HEK293 (cell line): Measurements from ENCODE around the gene GAK.

Experiments used
- CTCF ChIA-PET: fragments of 350-600 bp; formaldehyde crosslinking; extraction: SDS; loops from one replicate; lab custom pipeline; 2021; ENCODE audit warnings: antibody characterized with exemption; lab: Yijun Ruan, JAX
- POLR2A ChIA-PET: fragments of 300-600 bp; formaldehyde crosslinking; extraction: SDS; loops from one replicate; lab custom pipeline; 2020; ENCODE audit warnings: antibody characterized with exemption, inconsistent platforms; lab: Yijun Ruan, JAX
- H3K27ac ChIP-seq: fragments of 200-500 bp; sonication (Bioruptor generic); 2 replicates; pipeline ENCODE4 v1.5.1; 2014; ENCODE audit warnings: low read depth, low read length, control low read depth, inconsistent platforms; ENCODE audit errors: extremely low read depth
- H3K36me3 ChIP-seq, 2 experiments: fragments of 200-500 bp in 1 of 2; sonication (Bioruptor generic) in 1 of 2; 1 replicate in 1 of 2; 2 replicates in 1 of 2; pipeline ENCODE4 v1.5.1; 2014 to 2017; ENCODE audit warnings: inconsistent platforms in 2 of 2, low read length in 2 of 2; ENCODE audit not compliant: control insufficient read depth in 2 of 2, insufficient read depth in 1 of 2
- H3K4me1 ChIP-seq: fragments of 200-500 bp; sonication (Bioruptor generic); 2 replicates; pipeline ENCODE4 v1.5.1; 2014; ENCODE audit warnings: mild to moderate bottlenecking, low read length, inconsistent platforms; ENCODE audit not compliant: control insufficient read depth, insufficient read depth
- H3K4me3 ChIP-seq: 2 replicates; pipeline ENCODE4 v1.5.1; 2011; ENCODE audit warnings: low read depth, mild to moderate bottlenecking, control low read depth, low read length, moderate library complexity
- H3K9me3 ChIP-seq: fragments of 200-500 bp; sonication (Bioruptor generic); 2 replicates; pipeline ENCODE4 v1.5.1; 2014; ENCODE audit warnings: low read depth, low read length, inconsistent platforms; ENCODE audit not compliant: control insufficient read depth, insufficient read depth
- FEZF1 ChIP-seq: fragments of 450-650 bp; formaldehyde crosslinking; IDR thresholded peaks from 2 replicates; pipeline ENCODE4 v1.5.1; 2016; ENCODE audit warnings: missing biosample characterization, missing genetic modification characterization
- HOXA7 ChIP-seq: sonication (generic); formaldehyde crosslinking; IDR thresholded peaks from 2 replicates; pipeline ENCODE4 v1.8.1; 2022; ENCODE audit warnings: missing genetic modification reagents, borderline replicate concordance
- KLF16 ChIP-seq: fragments of 450-650 bp; formaldehyde crosslinking; IDR thresholded peaks from 2 replicates; pipeline ENCODE4 v1.5.1; 2017; ENCODE audit warnings: missing biosample characterization, missing genetic modification characterization
- KLF9 ChIP-seq: fragments of 450-650 bp; formaldehyde crosslinking; IDR thresholded peaks from 2 replicates; pipeline ENCODE4 v1.5.1; 2016; ENCODE audit warnings: missing biosample characterization, missing genetic modification characterization, low read depth
- ZBTB17 ChIP-seq: fragments of 450-650 bp; formaldehyde crosslinking; IDR thresholded peaks from 2 replicates; pipeline ENCODE4 v1.5.1; 2016; ENCODE audit warnings: missing biosample characterization, missing genetic modification characterization
- ZBTB20 ChIP-seq: fragments of 450-650 bp; formaldehyde crosslinking; IDR thresholded peaks from 2 replicates; pipeline ENCODE4 v1.5.1; 2016; ENCODE audit warnings: missing biosample characterization, missing genetic modification characterization
- ZNF112 ChIP-seq: fragments of 450-650 bp; formaldehyde crosslinking; IDR thresholded peaks from 2 replicates; pipeline ENCODE4 v1.5.0; 2017; ENCODE audit warnings: missing biosample characterization, missing genetic modification characterization
- ZNF16 ChIP-seq: fragments of 450-650 bp; formaldehyde crosslinking; IDR thresholded peaks from 2 replicates; pipeline ENCODE4 v1.5.1; 2016; ENCODE audit warnings: low read depth, missing biosample characterization, missing genetic modification characterization
- ZNF19 ChIP-seq: fragments of 450-650 bp; formaldehyde crosslinking; IDR thresholded peaks from 2 replicates; pipeline ENCODE4; 2016; ENCODE audit warnings: missing biosample characterization, missing genetic modification characterization, low read depth
- ZNF302 ChIP-seq: fragments of 450-650 bp; formaldehyde crosslinking; IDR thresholded peaks from 2 replicates; pipeline ENCODE4 v1.5.1; 2016; ENCODE audit warnings: missing biosample characterization, missing genetic modification characterization, low read depth
- ZNF37A ChIP-seq: fragments of 450-650 bp; IDR thresholded peaks from 2 replicates; pipeline ENCODE4 v1.5.1; 2018; ENCODE audit warnings: missing biosample characterization, missing genetic modification characterization
- ZNF391 ChIP-seq: fragments of 450-650 bp; formaldehyde crosslinking; IDR thresholded peaks from 2 replicates; pipeline ENCODE4 v1.5.1; 2016; ENCODE audit warnings: low read depth, missing biosample characterization, missing genetic modification characterization, borderline replicate concordance
- ZNF433 ChIP-seq: fragments of 450-650 bp; formaldehyde crosslinking; IDR thresholded peaks from 2 replicates; pipeline ENCODE4 v1.5.1; 2016; ENCODE audit warnings: missing biosample characterization, missing genetic modification characterization, low read depth
- ZNF596 ChIP-seq: fragments of 450-650 bp; IDR thresholded peaks from 2 replicates; pipeline ENCODE4 v1.5.0; 2018; ENCODE audit warnings: missing biosample characterization, mild to moderate bottlenecking, missing genetic modification characterization, moderate library complexity
- ZNF785 ChIP-seq: fragments of 450-650 bp; formaldehyde crosslinking; IDR thresholded peaks from 2 replicates; pipeline ENCODE4 v1.5.1; 2016; ENCODE audit warnings: missing biosample characterization, missing genetic modification characterization
- ZNF792 ChIP-seq: fragments of 450-650 bp; formaldehyde crosslinking; IDR thresholded peaks from 2 replicates; pipeline ENCODE4 v1.5.1; 2016; ENCODE audit warnings: missing biosample characterization, missing genetic modification characterization
- ZNF843 ChIP-seq: fragments of 450-650 bp; formaldehyde crosslinking; IDR thresholded peaks from 2 replicates; pipeline ENCODE4 v1.5.1; 2016; ENCODE audit warnings: missing biosample characterization, missing genetic modification characterization
- TF ChIP-seq, protein P1 (sequence below): fragments of 450-650 bp; IDR thresholded peaks from 2 replicates; pipeline ENCODE4 v1.5.1; 2018; ENCODE audit warnings: missing biosample characterization, missing genetic modification characterization
- TF ChIP-seq, protein P2 (sequence below): fragments of 450-650 bp; formaldehyde crosslinking; IDR thresholded peaks from 2 replicates; pipeline ENCODE4 v1.5.1; 2016; ENCODE audit warnings: missing biosample characterization, missing genetic modification characterization
- TF ChIP-seq, protein P3 (sequence below): fragments of 450-650 bp; formaldehyde crosslinking; IDR thresholded peaks from 2 replicates; pipeline ENCODE4 v1.5.1; 2017; ENCODE audit warnings: missing biosample characterization, missing genetic modification characterization
- TF ChIP-seq, protein P4 (sequence below): fragments of 450-650 bp; formaldehyde crosslinking; IDR thresholded peaks from 2 replicates; pipeline ENCODE4 v1.5.1; 2016; ENCODE audit warnings: missing biosample characterization, missing genetic modification characterization
- TF ChIP-seq, protein P5 (sequence below): fragments of 450-650 bp; formaldehyde crosslinking; IDR thresholded peaks from 2 replicates; pipeline ENCODE4 v1.5.1; 2016; ENCODE audit warnings: missing biosample characterization, missing genetic modification characterization

GAK gene

DNA sequence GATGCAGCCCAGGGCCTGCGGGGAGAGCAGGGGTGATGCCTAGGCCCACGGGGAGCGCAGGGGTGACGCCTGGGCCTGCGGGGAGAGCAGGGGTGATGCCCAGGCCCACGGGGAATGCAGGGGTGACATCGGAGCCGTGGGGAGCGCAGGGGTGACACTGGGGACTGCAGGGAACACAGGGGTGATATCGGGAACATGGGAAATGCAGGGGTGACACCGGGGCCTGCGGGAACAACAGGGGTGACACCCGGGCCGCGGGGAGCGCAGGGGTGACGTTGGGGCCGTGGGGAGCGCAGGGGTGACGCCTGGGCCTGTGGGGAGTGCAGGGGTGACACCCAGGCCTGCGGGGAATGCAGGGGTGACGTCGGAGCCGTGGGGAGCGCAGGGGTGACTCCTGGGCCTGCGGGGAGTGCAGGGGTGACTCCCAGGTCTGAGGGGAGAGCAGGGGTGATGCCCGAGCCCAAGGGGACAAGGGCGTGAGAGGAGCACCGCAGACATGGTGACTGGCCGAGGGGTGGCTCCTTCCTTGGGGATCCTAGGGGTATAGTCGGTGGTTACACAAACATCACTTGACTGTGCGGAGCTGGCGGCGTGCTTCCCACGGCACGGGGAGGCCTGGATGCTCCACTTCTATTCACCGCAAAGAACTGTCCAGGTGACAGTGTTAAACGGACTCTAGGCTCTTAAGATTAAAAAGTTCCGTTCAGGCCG is 38.0 kb downstream of the GAK start (continued):
- TF ChIP-seq, protein P1, sequence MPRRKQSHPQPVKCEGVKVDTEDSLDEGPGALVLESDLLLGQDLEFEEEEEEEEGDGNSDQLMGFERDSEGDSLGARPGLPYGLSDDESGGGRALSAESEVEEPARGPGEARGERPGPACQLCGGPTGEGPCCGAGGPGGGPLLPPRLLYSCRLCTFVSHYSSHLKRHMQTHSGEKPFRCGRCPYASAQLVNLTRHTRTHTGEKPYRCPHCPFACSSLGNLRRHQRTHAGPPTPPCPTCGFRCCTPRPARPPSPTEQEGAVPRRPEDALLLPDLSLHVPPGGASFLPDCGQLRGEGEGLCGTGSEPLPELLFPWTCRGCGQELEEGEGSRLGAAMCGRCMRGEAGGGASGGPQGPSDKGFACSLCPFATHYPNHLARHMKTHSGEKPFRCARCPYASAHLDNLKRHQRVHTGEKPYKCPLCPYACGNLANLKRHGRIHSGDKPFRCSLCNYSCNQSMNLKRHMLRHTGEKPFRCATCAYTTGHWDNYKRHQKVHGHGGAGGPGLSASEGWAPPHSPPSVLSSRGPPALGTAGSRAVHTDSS (tag by site-specific recombination): no peak
- TF ChIP-seq ZNF112 (tag by site-specific recombination): no peak
- TF ChIP-seq ZNF37A: no peak
- no peak for TF ChIP-seq ZNF302 (tag by site-specific recombination)
- no peak for TF ChIP-seq ZNF391 (tag by site-specific recombination)
- TF ChIP-seq, protein P2, sequence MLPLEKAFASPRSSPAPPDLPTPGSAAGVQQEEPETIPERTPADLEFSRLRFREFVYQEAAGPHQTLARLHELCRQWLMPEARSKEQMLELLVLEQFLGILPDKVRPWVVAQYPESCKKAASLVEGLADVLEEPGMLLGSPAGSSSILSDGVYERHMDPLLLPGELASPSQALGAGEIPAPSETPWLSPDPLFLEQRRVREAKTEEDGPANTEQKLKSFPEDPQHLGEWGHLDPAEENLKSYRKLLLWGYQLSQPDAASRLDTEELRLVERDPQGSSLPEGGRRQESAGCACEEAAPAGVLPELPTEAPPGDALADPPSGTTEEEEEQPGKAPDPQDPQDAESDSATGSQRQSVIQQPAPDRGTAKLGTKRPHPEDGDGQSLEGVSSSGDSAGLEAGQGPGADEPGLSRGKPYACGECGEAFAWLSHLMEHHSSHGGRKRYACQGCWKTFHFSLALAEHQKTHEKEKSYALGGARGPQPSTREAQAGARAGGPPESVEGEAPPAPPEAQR (tag by site-specific recombination): no peak
- no peak for TF ChIP-seq KLF16 (tag by site-specific recombination)
- TF ChIP-seq ZNF19 (tag by site-specific recombination): no peak
- TF ChIP-seq ZNF596 (tag by site-specific recombination): no peak
- TF ChIP-seq, protein P3, sequence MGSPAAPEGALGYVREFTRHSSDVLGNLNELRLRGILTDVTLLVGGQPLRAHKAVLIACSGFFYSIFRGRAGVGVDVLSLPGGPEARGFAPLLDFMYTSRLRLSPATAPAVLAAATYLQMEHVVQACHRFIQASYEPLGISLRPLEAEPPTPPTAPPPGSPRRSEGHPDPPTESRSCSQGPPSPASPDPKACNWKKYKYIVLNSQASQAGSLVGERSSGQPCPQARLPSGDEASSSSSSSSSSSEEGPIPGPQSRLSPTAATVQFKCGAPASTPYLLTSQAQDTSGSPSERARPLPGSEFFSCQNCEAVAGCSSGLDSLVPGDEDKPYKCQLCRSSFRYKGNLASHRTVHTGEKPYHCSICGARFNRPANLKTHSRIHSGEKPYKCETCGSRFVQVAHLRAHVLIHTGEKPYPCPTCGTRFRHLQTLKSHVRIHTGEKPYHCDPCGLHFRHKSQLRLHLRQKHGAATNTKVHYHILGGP: no peak
- no peak for TF ChIP-seq ZBTB17 (tag by site-specific recombination)

DNA sequence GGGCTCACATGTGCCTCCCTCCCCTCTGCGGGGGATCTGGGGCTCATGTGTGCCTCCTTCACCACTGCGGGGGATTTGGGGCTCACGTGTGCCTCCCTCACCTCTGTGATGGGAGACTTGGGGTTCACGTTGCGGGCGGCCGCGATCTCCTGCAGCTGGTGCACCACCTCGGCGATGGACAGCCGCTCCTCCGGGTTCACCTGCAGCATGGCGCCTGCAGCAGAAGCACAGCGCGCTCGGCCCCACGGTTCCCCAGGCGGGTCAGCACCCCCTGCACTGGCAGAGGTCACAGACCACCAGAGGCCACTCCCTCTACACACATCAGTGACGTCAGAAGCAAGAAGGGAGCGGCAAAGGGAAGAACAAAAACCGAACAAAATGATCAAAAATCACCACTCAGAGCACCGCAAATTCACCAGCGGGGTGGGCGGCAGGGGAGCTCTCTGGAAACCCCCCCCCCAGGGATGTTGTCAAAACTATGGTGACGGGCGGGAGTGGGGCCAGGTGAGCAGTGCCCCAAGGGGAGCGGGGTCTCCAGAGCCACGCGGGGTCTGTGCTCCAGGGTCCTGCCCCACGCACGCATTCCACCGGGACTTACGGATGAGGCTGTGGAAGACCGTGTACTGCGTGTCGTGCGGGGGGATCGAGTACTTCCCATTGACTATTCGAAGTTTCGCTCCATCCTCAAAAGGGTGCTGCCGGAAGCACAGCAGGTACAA is 38.7 kb downstream of the GAK start:
- no peaks in the 10 kb centered on the region for H3K9me3 ChIP-seq
- ChIA-PET CTCF (interaction anchor here (0.6 kb wide), 1 partner anchor 76 kb away, joined by 3 read pairs; no protein-coding TSS in a partner anchor), POLR2A (no interaction called here)
- TF ChIP-seq ZNF843 (no peak), ZNF785 (tag by site-specific recombination) (no peak)
- peaks cover 0 to 75% of the 10 kb centered on the region in 2 experiments; a peak in 1 of 3 replicates for H3K36me3 ChIP-seq
- no peak overlapping the region for H3K4me3 ChIP-seq
- no peaks in the 10 kb centered on the region for H3K4me1 ChIP-seq
- H3K27ac ChIP-seq: no peak overlapping the region

DNA sequence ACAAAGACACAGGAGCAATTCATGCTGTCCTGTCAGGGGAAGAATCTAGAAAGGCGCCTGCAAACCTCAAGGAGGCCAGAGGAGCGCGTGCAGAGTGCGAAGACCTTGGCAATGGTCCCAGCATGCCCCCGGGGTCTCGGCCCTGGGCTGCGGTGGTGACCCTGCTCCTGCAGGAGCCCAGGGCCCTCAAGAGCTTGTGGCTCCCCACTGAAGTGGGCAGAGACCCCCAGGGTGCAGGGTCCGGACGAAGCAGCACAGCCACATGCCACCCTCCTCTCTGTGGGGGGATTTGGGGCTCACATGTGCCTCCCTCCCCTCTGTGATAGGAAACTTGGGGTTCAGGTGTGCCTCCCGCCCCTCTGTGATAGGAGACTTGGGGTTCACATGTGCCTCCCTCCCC is 39.3 kb downstream of the GAK start:
- Histone ChIP-seq H3K36me3 (peaks cover 0 to 77% of the 10 kb centered on the region in 2 experiments; a peak in 1 of 3 replicates), H3K27ac (no peak overlapping the region), H3K9me3 (no peaks in the 10 kb centered on the region), H3K4me1 (no peaks in the 10 kb centered on the region), H3K4me3 (no peak overlapping the region)
- TF ChIP-seq KLF9: no peak
- TF ChIP-seq ZNF16 (tag by site-specific recombination): no peak
- ChIA-PET POLR2A (no interaction called here), CTCF (no interaction called here)

DNA sequence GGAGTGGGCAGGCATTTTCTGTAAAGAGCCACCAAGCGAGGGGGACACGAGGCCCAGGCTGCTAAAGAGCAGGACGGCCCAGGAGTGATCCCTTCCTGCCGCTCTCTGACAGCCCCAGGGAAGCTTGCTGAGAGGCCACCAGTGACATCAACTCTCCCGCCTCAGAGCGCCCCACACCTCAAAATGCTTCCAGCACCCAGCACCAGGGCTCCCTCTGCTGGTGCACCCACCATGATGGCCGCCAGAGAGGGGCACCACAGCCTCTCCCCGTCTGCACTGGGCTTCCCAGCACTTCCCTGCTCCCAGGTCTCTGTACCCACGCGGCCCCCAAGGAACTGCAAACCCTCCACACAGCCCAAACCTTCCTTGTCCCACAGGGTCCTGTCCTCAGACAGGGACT is 40.4 kb downstream of the GAK start:
- H3K9me3 ChIP-seq: no peaks in the 10 kb centered on the region
- ChIA-PET CTCF (no interaction called here), POLR2A (no interaction called here)
- H3K4me3 ChIP-seq: no peak overlapping the region
- peaks cover 0 to 77% of the 10 kb centered on the region in 2 experiments; a peak in 1 of 3 replicates for H3K36me3 ChIP-seq
- no peak overlapping the region for H3K27ac ChIP-seq
- H3K4me1 ChIP-seq: no peaks in the 10 kb centered on the region
- TF ChIP-seq HOXA7 (CRISPR knock-in tag) (no peak), FEZF1 (tag by site-specific recombination) (no peak), ZNF433 (tag by site-specific recombination) (no peak), ZBTB20 (no peak), ZNF792 (tag by site-specific recombination) (no peak)
- TF ChIP-seq, protein P4, sequence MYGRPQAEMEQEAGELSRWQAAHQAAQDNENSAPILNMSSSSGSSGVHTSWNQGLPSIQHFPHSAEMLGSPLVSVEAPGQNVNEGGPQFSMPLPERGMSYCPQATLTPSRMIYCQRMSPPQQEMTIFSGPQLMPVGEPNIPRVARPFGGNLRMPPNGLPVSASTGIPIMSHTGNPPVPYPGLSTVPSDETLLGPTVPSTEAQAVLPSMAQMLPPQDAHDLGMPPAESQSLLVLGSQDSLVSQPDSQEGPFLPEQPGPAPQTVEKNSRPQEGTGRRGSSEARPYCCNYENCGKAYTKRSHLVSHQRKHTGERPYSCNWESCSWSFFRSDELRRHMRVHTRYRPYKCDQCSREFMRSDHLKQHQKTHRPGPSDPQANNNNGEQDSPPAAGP (tag by site-specific recombination): no peak
- TF ChIP-seq, protein P5, sequence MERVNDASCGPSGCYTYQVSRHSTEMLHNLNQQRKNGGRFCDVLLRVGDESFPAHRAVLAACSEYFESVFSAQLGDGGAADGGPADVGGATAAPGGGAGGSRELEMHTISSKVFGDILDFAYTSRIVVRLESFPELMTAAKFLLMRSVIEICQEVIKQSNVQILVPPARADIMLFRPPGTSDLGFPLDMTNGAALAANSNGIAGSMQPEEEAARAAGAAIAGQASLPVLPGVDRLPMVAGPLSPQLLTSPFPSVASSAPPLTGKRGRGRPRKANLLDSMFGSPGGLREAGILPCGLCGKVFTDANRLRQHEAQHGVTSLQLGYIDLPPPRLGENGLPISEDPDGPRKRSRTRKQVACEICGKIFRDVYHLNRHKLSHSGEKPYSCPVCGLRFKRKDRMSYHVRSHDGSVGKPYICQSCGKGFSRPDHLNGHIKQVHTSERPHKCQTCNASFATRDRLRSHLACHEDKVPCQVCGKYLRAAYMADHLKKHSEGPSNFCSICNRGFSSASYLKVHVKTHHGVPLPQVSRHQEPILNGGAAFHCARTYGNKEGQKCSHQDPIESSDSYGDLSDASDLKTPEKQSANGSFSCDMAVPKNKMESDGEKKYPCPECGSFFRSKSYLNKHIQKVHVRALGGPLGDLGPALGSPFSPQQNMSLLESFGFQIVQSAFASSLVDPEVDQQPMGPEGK: no peak
